Liver (tissue), 3 donors: ENCODE results near the gene CYTL1.

Source experiments
- FOXA2 ChIP-seq: IDR thresholded peaks from 2 replicates; pipeline ENCODE4 v1.6.1; 2016; ENCODE audit warnings: antibody characterized with exemption
- HNF4A ChIP-seq, 2 donors: conservative IDR thresholded peaks; 2 replicates each; pipeline ENCODE4 v1.6.1; 2016; ENCODE audit warnings: antibody characterized with exemption in 2 of 2, mild to moderate bottlenecking in 2 of 2
- JUND ChIP-seq, 2 donors: IDR thresholded peaks; 2 replicates each; pipeline ENCODE4 v1.6.1; 2016; ENCODE audit warnings: antibody characterized with exemption in 2 of 2
- SP1 ChIP-seq: IDR thresholded peaks from 2 replicates; pipeline ENCODE4 v1.6.1; 2018; ENCODE audit warnings: antibody characterized with exemption, mild to moderate bottlenecking
- TAF1 ChIP-seq: conservative IDR thresholded peaks from 2 replicates; pipeline ENCODE4 v1.6.1; 2016; ENCODE audit warnings: antibody characterized with exemption, mild to moderate bottlenecking
- TF ChIP-seq, protein P1 (sequence below): fragments of 150-350 bp; IDR thresholded peaks from 2 replicates; pipeline ENCODE4 v1.5.1; 2017; ENCODE audit warnings: improper control_type of control experiment, low read depth, low read length; ENCODE audit not compliant: missing input control
- TF ChIP-seq, protein P2 (sequence below): IDR thresholded peaks from 2 replicates; pipeline ENCODE4 v1.6.1; 2016; ENCODE audit warnings: antibody characterized with exemption, mild to moderate bottlenecking
- TF ChIP-seq, protein P3 (sequence below): IDR thresholded peaks from 2 replicates; pipeline ENCODE4 v1.6.1; 2016; ENCODE audit warnings: antibody characterized with exemption
- donor health status: healthy.
- donor health status: healthy.

DNA sequence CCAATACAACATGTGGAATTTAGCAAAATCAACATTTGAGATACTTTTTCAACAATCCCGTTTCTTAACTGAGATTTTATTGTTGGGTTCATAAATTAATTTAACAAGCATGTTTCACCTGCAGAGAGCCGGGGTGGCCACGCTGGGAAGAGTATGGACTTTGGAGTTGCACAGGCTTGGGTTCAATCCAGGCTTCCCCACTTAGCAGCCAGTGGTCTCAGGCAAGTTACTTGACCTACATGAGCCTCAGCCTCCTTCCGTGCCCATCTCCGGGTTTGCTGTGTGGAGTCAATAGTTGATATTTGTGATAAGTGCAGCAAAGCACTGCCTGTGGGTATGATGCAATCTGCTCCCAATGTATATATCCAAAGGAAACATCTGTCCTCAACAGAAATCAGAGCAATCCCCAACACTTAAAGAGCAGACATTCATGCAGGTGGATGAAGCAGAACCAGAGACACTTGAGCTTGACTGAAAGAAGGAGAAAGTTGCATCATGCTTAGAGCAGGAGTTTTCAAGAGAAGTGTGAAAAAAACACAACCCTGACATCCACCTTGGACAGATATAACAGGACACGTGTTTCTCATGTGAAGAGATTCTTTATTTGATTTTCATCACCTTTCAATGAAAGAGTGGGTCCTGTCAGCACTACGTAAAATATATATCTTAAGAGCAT, 5.1 kb downstream of the CYTL1 start:
- TF ChIP-seq, protein P1, sequence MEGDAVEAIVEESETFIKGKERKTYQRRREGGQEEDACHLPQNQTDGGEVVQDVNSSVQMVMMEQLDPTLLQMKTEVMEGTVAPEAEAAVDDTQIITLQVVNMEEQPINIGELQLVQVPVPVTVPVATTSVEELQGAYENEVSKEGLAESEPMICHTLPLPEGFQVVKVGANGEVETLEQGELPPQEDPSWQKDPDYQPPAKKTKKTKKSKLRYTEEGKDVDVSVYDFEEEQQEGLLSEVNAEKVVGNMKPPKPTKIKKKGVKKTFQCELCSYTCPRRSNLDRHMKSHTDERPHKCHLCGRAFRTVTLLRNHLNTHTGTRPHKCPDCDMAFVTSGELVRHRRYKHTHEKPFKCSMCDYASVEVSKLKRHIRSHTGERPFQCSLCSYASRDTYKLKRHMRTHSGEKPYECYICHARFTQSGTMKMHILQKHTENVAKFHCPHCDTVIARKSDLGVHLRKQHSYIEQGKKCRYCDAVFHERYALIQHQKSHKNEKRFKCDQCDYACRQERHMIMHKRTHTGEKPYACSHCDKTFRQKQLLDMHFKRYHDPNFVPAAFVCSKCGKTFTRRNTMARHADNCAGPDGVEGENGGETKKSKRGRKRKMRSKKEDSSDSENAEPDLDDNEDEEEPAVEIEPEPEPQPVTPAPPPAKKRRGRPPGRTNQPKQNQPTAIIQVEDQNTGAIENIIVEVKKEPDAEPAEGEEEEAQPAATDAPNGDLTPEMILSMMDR, result no peak
- TF ChIP-seq JUND (IDR thresholded peaks at IDR 0.05), result no peak
- TF ChIP-seq TAF1, result no peak
- no peak for TF ChIP-seq SP1
- TF ChIP-seq, protein P2, sequence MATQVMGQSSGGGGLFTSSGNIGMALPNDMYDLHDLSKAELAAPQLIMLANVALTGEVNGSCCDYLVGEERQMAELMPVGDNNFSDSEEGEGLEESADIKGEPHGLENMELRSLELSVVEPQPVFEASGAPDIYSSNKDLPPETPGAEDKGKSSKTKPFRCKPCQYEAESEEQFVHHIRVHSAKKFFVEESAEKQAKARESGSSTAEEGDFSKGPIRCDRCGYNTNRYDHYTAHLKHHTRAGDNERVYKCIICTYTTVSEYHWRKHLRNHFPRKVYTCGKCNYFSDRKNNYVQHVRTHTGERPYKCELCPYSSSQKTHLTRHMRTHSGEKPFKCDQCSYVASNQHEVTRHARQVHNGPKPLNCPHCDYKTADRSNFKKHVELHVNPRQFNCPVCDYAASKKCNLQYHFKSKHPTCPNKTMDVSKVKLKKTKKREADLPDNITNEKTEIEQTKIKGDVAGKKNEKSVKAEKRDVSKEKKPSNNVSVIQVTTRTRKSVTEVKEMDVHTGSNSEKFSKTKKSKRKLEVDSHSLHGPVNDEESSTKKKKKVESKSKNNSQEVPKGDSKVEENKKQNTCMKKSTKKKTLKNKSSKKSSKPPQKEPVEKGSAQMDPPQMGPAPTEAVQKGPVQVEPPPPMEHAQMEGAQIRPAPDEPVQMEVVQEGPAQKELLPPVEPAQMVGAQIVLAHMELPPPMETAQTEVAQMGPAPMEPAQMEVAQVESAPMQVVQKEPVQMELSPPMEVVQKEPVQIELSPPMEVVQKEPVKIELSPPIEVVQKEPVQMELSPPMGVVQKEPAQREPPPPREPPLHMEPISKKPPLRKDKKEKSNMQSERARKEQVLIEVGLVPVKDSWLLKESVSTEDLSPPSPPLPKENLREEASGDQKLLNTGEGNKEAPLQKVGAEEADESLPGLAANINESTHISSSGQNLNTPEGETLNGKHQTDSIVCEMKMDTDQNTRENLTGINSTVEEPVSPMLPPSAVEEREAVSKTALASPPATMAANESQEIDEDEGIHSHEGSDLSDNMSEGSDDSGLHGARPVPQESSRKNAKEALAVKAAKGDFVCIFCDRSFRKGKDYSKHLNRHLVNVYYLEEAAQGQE, result no peak
- TF ChIP-seq FOXA2, result no peak
- TF ChIP-seq, protein P3, sequence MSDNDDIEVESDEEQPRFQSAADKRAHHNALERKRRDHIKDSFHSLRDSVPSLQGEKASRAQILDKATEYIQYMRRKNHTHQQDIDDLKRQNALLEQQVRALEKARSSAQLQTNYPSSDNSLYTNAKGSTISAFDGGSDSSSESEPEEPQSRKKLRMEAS, result no peak
- no peak for TF ChIP-seq HNF4A (conservative IDR thresholded peaks at IDR 0.05)
